ENCODE data around the gene ARHGAP18.

Gene ARHGAP18

DNA sequence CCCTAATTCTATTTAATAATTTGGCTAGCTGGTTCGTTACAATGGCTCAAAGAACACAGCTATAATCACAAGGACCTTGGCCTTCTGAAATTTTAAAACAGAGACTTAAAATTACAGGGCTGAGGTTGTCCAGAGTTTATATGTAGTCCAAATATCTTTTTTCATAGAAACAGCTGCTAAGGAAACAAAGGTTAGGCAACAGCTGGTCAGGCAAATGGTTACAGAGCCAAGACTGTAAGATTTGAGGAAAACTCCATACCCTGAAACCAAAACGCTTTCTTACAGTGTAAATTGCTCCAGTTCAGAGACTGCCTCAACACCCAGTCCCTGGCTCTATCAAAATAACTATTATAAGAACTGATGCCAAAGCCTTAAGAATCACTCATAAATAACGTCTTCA, 9.7 kb upstream of the ARHGAP18 start:
- no peak for DNase-seq (ENCODE audit: low read depth)

DNA sequence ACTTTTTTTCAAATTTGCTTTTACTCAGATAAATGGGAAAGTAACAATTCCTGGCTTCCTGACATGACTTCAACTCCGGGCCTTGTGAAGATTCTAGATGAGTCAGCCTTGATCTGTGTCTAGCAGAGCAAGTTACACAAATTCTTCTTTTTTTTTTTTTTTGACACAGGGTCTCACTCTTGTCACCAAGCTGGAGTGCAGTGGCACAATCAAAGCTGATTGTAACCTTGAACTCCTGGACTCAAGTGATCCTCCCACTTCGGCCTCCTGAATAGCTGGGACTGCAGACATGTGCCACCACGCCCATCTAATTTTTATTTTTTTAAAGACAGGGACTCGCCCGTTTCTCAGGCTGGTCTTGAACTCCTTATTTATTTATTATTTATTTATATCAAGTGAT, 7.3 kb upstream of the ARHGAP18 start:
- no peak for DNase-seq (ENCODE audit: low read depth)

DNA sequence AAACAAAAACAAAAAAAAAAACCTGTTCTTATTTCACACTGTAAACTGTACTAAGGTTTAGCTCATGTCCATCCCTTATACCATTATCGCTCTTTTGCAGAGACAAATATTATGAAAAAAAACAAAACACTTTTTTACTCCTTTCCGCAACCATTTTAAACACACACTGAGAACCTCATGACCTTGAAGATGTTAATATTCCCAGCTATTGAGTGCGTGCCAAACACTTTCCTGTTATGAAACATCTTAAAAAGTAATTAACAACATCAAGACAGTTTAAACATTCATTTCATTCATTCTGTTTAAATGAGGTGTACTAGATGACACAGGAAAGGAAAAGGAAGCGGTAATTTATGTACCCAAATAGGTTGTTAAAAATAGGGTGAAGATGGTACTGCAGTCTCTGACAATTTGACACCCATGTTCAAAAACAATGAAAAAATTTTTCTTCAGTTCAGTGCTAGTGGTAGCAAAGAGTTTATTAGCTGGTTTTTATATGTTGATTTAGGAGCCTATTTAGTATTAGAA, 3.9 kb upstream of the ARHGAP18 start:
- DNase-seq (ENCODE audit: low read depth), result no peak

DNA sequence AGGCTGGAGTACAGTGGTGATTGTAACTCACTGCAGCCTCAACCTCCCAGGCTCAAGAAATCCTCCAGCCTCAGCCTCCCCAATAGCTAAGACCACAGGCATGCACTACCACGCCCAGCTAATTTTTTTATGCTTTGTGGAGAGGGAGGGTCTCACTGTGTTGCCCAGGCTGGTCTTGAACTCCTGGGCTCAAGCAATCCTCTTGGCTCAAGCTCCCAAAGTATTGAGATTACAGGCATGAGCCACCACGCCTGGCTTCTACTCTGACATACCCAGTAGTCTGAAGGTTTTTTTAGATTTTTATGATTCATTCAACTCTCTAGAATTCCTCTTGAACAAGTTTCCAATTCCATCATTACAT, 1.3 kb upstream of the ARHGAP18 start:
- no peak for DNase-seq (ENCODE audit: low read depth)

DNA sequence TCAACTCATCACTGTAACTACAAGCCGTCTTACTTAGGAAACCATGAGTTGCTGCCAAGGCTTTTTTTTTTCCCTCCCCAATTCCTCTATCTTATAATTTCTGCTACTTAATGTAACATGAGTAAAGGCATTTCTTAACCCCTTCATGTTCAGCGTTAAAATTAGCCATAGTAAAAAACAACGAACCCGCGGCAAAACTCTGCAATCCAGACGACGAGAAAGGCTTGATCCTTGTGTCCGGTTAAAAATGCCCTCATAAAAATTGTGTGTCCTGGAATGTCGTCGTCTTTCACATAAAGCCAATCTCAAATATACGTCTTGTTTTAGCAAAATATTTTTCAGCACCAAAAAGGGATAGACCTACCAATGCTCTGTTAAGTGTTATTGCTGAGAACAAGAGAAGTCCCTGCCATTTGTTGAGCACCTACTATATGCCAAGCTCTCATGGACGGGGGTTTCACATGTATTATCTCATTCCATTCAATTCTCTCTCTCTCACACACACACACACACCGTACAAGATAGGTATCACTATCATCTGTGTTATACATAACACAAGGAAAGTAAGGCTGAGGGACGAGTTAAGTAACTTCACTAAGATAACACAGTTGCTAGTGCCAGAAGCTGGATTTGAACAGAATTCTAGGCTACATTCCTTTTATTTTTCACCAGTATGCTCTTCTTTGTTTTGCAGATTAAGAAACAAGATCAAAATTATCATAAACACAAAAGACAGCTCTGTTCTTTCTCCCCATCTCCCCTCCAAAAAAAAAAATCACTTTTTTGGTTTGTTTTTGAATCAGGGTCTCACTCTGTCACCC, 683 bp upstream of the ARHGAP18 start:
- no peak for DNase-seq (ENCODE audit: low read depth)

- DNase-seq (ENCODE audit: low read depth), result no peak
These were observed 695 bp downstream of the ARHGAP18 start for GRCh38 chr6:129709196-129709768.

GRCh38 chr6:129708496-129709195, 1.3 kb downstream of the ARHGAP18 start:
- DNase-seq (ENCODE audit: low read depth), result no peak

DNA sequence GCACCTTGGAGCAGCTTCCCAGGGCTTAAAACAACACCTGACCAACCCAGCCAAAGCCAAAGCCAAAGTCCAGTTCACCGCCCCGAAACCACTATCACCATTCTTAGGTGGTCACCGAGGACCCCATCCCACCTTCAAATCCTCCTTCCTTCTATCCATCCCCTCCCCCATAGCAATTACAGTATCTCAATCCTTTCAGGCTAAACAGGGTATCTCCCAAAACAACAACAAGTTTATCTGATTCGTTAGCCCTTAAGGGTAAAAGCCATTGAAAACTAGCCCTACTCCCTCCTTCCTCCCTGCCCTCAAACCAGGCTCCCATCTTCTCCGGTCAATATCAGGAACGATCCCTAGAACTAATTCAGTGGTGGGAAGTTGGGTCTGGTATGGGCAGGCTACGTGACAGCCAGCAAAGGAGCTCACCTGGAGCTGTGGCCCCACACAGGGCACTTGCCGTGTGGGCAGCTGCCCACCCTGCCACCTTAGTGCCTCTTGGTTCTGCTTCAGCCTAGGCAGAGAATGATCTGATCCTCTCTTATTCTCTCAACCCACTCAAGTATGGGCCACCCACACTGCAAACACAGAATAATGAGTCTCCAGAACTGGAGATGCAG, 2.0 kb downstream of the ARHGAP18 start:
- no peak for DNase-seq (ENCODE audit: low read depth)

- no peak for DNase-seq (ENCODE audit: low read depth)
These were observed 2.9 kb downstream of the ARHGAP18 start for GRCh38 chr6:129707028-129707427.

- DNase-seq (ENCODE audit: low read depth), result no peak
These were observed 4.8 kb downstream of the ARHGAP18 start for GRCh38 chr6:129705212-129705611.

- DNase-seq (ENCODE audit: low read depth), result no peak
These were observed 5.3 kb downstream of the ARHGAP18 start for GRCh38 chr6:129704708-129705107.

GRCh38 chr6:129701721-129702455, 8.1 kb downstream of the ARHGAP18 start:
- peak; percentile 52 for DNase-seq (ENCODE audit: low read depth)

DNA sequence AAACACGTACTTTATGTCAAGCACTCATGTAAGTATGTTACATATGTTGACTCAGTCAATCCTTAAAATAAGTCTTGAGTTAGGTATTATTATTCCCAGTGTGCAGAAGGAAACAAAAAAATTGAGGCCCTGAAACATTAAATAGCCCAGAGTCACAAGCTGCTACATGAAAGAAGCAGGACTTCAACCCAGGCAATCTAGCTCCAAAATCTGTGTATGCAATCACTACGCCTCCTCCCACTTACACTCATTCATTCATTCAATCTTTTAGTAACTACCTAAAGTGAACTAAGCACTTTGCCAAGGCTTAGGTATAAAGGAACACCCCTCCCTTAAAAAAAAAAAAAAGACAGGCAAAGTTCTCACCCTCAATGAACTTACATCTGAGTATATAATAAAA, 9.3 kb downstream of the ARHGAP18 start:
- no peak for DNase-seq (ENCODE audit: low read depth)

- DNase-seq (ENCODE audit: low read depth), result no peak
These were observed 10.3 kb downstream of the ARHGAP18 start for GRCh38 chr6:129699659-129700058.

GRCh38 chr6:129698430-129698829, 11.5 kb downstream of the ARHGAP18 start:
- no peak for DNase-seq (ENCODE audit: low read depth)

- DNase-seq (ENCODE audit: low read depth), result no peak
These were observed 12.2 kb downstream of the ARHGAP18 start for GRCh38 chr6:129697788-129698187.

- no peak for DNase-seq (ENCODE audit: low read depth)
These were observed 13.1 kb downstream of the ARHGAP18 start for GRCh38 chr6:129696843-129697242.

DNA sequence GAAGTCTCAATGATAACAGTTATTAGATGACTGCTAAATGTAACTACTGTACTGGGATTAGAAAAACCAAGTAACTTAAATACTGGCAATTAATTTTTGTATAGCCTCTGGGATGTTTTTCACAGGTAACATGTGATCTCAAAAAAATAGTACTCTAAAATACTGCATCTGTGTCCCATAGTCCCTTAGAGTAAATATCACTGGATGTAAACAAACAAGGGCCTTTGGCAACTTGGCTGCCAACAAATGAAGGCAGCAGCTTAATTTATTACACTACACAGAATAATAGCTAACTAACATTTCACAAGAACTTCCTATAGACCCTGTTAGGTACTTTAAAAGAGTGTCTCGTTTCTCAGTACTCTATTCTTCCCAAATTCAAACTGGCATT, 14.0 kb downstream of the ARHGAP18 start:
- DNase-seq (ENCODE audit: low read depth), result no peak

DNA sequence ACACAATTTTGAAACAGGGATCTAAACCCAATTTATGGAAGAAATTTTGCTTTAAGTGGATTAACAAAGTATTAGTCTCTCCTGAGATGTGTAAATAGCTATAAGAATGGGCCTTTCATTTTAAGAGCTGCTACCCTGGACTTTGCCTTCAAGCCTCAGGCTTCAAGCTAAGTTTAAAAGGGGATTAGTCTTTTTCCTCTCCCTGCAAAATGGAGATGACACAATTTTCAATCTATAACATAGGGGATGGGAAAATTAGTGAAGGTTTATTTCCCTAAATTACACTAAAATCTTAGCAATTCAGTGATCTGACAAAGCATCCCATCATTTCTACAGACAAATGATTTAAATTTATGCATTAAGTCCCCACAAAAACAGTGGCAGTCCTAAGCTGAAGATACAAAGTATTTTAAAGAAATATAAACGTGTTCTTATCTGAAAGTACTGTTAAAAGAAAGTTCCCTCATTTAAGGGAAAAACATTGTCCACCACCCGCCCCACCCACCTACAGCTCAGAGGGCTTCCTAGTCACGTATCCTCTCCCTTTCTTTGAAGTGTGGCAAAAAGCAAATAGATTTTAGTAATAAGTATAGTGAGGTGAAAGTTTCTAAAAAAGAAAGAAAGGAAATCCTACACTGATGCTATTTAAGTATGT, 14.5 kb downstream of the ARHGAP18 start:
- no peak for DNase-seq (ENCODE audit: low read depth)

DNA sequence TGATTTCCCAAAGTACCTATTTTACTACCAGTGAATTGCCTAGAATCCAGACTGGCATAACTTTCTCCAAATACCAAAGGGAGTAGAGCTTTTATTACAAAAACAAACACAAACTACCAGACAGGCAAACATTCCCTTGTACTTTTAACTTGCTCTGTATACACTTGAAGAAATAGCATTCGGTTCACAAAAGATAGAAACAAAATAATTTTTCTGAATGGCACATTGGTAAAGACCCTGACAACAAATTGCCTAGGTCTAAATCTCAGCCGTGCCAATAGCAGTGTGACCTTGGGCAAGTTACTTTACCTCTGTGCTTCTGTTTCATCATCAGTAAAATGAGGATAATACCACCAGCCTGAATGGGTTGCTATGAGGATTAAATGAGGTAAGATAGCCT, 15.9 kb downstream of the ARHGAP18 start:
- no peak for DNase-seq (ENCODE audit: low read depth)

GRCh38 chr6:129692467-129692866, 17.5 kb downstream of the ARHGAP18 start:
- DNase-seq (ENCODE audit: low read depth), result no peak

Data from GM04504 (cell line).